Neural crest cell (in vitro differentiated cells): Measurements from ENCODE around the gene MRPL42. TPM values are rescaled to one million over a fixed set of nuclear protein-coding genes. Genes with fewer than 3 reads are reported as not detected.

Experiments
- DNase-seq: peaks from one replicate; pipeline ENCODE4 v3.0.0; 2021; ENCODE audit warnings: low read depth, mixed read lengths, low spot score
- H3K27ac Mint-ChIP-seq: one replicate; pipeline ENCODE4 v1.8.0; 2021; ENCODE audit warnings: mild to moderate bottlenecking, mixed read lengths; ENCODE audit not compliant: unreplicated experiment
- H3K27me3 Mint-ChIP-seq: 2 replicates; pipeline ENCODE4 v1.8.0; 2021; ENCODE audit warnings: low read depth, mild to moderate bottlenecking, mixed read lengths
- H3K36me3 Mint-ChIP-seq: 2 replicates; pipeline ENCODE4 v1.8.0; 2021; ENCODE audit warnings: low read depth, mild to moderate bottlenecking, mixed read lengths
- H3K4me1 Mint-ChIP-seq: 2 replicates; pipeline ENCODE4 v1.8.0; 2021; ENCODE audit warnings: mixed read lengths
- H3K4me3 Mint-ChIP-seq: one replicate; pipeline ENCODE4 v1.8.0; 2021; ENCODE audit warnings: mild to moderate bottlenecking, mixed read lengths
- H3K9me3 Mint-ChIP-seq: 2 replicates; pipeline ENCODE4 v1.8.0; 2021; ENCODE audit warnings: mixed read lengths
- long read RNA-seq: library from polyadenylated mRNA; unstranded; transcript quantifications from one replicate; pipeline ENCODE4 v2.0.0, GENCODE V29; 2020
- total RNA-seq: library from RNA; stranded (reverse); gene quantifications from 2 replicates; pipeline ENCODE4 v1.2.1, GENCODE V29; 2021
- TF ChIP-seq, protein P1 (sequence below): fragments of 200-600 bp; sonication (generic); conservative IDR thresholded peaks from 2 replicates; pipeline ENCODE4 v1.5.0; 2021; ENCODE audit warnings: antibody characterized with exemption, mild to moderate bottlenecking

Gene MRPL42
- 117 and 121 TPM in 2 replicates for total RNA-seq
- long read RNA-seq, full-length matches to known transcripts = 424 of 459 reads
- long read RNA-seq, partial matches to known transcripts = 10 of 459 reads
- long read RNA-seq, other reads (novel, unspliced or antisense) = 25 of 459 reads

DNA sequence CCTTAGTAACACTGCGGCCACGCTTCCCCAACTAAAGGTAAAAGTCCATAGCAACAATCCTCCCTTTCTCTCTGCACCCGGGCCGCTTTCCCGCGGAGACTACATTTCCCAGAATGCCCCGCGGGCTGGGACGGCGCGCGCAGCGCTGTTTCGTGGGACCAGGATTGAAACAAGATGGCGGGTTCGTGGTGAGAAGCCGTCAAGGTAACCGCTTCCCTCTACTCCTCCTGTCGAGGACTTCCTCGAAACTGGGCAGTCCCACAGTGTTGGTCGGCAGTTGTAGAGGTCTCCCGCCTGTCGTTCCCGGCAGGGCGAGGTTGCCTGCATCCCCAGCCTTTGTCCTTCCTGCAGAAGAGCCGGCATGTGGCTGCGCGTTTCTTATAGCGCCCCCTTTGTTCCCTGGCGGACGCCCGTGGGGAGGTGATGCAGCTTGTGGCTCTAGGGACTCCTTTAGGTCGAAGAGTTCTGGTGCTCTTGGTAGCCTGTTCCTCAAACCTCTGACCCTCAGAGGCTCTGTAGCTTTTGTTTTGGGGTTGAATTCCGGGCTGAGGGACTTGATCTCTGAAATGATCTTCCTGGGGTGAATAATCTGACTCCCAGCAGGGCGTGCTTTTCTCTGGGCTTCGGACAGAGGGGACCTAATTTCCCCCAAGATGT lies at the start of gene MRPL42:
TSS of gene MRPL42 (plus strand) at position 164 of the 657 bp plus-strand sequence. CDS start 1,772 bp downstream, outside the sequence.
- peak; percentile 94 for DNase-seq
- H3K4me1 Mint-ChIP-seq = peaks cover 31% of the 10 kb centered on the region
- H3K4me3 Mint-ChIP-seq = peak within 1 kb of the TSS; percentile 95
- H3K36me3 Mint-ChIP-seq = peaks cover 5% of the 10 kb centered on the region
- H3K9me3 Mint-ChIP-seq = no peaks in the 10 kb centered on the region
- no peaks in the 10 kb centered on the region for H3K27me3 Mint-ChIP-seq
- peak within 1 kb of the TSS; percentile 99 for H3K27ac Mint-ChIP-seq
- TF ChIP-seq, protein P1, sequence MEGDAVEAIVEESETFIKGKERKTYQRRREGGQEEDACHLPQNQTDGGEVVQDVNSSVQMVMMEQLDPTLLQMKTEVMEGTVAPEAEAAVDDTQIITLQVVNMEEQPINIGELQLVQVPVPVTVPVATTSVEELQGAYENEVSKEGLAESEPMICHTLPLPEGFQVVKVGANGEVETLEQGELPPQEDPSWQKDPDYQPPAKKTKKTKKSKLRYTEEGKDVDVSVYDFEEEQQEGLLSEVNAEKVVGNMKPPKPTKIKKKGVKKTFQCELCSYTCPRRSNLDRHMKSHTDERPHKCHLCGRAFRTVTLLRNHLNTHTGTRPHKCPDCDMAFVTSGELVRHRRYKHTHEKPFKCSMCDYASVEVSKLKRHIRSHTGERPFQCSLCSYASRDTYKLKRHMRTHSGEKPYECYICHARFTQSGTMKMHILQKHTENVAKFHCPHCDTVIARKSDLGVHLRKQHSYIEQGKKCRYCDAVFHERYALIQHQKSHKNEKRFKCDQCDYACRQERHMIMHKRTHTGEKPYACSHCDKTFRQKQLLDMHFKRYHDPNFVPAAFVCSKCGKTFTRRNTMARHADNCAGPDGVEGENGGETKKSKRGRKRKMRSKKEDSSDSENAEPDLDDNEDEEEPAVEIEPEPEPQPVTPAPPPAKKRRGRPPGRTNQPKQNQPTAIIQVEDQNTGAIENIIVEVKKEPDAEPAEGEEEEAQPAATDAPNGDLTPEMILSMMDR = peak; percentile 81

DNA sequence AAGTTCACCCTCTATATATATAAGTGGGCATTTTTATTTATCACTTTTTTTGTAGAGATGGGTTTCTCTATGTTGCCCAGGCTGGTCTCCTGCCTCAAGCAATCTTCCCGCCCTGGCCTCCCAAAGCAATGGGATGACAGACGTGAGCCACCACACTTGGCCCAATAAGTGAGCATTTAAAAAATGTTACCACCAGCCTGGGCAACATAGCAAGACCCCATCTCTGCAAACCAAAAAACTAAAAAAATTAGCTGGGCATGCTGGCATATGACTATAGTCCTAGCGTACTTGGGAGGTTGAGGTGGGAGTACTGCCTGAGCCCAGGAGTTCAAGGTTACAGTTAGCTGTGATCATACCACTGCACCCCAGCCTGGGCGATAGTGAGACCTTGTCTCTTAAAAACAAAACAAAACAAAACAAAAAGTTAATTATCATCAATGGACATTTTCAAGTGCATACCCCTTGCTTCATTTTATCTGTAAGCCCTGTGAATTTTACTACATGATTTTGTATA lies 49.3 kb upstream of the MRPL42 start:
- H3K27ac Mint-ChIP-seq = no peak overlapping the region
- H3K4me3 Mint-ChIP-seq = no peak overlapping the region
- no peak for DNase-seq
- no peaks in the 10 kb centered on the region for H3K27me3 Mint-ChIP-seq
- H3K4me1 Mint-ChIP-seq = peaks cover 55% of the 10 kb centered on the region
- TF ChIP-seq, protein P1 = no peak
- H3K9me3 Mint-ChIP-seq = no peaks in the 10 kb centered on the region
- peaks cover 4% of the 10 kb centered on the region for H3K36me3 Mint-ChIP-seq

DNA sequence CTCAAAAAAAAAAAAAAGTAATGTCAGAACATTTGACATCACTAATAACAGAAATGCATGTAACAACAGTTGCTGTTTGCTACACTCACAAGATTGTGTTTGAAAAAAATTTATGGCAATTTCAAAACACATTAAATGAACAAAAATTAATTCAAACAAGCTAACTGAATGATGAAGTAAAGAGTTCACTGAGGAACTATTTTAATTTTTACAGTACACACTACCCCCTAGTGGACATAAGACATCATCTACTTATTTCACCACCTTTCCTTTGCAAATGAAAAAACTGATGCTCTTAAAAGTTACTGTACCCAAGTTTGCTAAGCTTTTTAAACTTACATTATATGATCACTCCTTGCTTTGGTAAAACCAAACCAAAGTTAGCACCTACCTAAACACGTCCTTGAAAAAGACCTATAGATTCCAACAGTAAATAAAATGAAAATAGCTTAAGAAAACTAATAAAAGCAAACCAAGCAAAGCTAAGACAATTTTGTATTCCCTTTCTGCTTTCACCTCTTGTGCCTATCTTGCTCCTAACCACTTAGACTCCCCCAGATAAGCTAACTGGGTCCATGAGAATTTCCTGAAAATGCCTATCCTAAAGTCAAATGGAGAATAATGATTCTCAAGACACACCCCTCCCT lies 47.8 kb upstream of the MRPL42 start:
- no peak for DNase-seq
- TF ChIP-seq, protein P1 = peak; percentile 83
- H3K27ac Mint-ChIP-seq = no peak overlapping the region

DNA sequence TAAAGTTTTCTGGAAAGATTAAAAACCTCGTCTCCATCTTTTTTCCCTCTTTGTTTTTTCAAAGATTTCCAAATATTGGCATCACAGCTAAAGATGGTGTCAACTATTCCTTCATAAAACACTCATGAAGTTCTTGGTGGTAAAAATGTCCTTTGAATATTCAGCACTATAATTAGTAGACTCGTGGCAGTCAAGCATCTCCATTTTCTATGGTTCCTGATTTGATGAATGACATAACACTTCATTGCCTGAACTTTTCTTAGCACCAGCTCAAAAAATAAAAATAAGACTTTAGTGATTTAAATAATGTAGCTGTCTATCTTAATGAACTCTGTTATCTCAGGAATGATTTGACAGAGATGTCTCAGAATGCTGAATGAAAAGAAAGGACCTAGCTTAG lies 45.3 kb upstream of the MRPL42 start:
- DNase-seq = no peak
- H3K27ac Mint-ChIP-seq = no peak overlapping the region
- H3K36me3 Mint-ChIP-seq = no peaks in the 10 kb centered on the region
- H3K9me3 Mint-ChIP-seq = no peaks in the 10 kb centered on the region
- H3K4me3 Mint-ChIP-seq = no peak overlapping the region
- H3K27me3 Mint-ChIP-seq = no peaks in the 10 kb centered on the region
- peaks cover 60% of the 10 kb centered on the region for H3K4me1 Mint-ChIP-seq
- TF ChIP-seq, protein P1 = no peak

More for the DNA sequence above, 47.8 kb upstream of the MRPL42 start:
- H3K27me3 Mint-ChIP-seq = no peaks in the 10 kb centered on the region
- peaks cover 57% of the 10 kb centered on the region for H3K4me1 Mint-ChIP-seq
- peaks cover 2% of the 10 kb centered on the region for H3K36me3 Mint-ChIP-seq
- no peak overlapping the region for H3K4me3 Mint-ChIP-seq
- no peaks in the 10 kb centered on the region for H3K9me3 Mint-ChIP-seq

DNA sequence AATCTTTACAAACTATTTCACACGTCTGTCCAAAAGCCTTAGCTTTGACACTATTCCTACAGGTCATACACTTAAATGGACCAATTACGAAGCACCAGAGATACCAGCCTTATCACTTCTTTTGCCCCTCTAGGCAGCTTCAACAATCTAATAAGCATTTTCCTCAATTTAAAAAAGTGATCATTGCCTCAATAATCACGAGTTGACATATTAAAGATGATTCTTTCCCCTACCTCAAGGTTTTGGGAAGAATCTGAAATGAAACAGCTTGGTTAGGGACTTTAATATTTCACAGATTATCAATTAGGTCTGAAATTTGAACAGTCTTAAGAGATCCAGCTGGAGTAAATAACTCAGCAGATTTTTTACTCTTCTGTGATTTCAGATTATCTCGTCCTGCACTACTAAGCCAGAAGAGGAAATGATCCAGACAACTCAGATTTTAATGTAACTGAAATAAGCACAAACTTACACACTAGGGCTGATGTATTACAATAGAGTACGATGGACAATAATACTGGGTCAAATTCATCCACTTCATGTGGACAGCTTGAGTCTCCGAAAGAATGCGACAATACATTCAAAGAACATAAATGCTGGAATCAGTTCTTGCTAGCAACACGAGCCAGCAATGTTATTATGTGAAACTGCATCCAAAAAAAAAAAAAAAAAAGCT lies 41.4 kb upstream of the MRPL42 start:
- no peak for DNase-seq
- TF ChIP-seq, protein P1 = no peak
- Mint-ChIP-seq H3K9me3 (no peaks in the 10 kb centered on the region), H3K27ac (peak overlapping the region; percentile 55), H3K4me1 (peaks cover 62% of the 10 kb centered on the region), H3K36me3 (no peaks in the 10 kb centered on the region), H3K4me3 (no peak overlapping the region), H3K27me3 (no peaks in the 10 kb centered on the region)
